Adipocyte (in vitro differentiated cells): ENCODE measurements around the gene SPATA24.
A peak's percentile ranks its signal among the peaks of the same experiment; 100 is the strongest.
"Not testable (repeated sequence)": the region's sequence is repeated elsewhere in the genome, so short reads cannot be mapped to it uniquely, and the experiment has no call there.

ENCODE experiments used
- DNase-seq: peaks from one replicate; pipeline ENCODE4 v3.0.0-alpha.2; 2015; ENCODE audit warnings: low read depth
- H3K27me3 ChIP-seq: replicated peaks from 2 replicates; pipeline ENCODE4 v1.7.0; 2013; ENCODE audit warnings: mild to moderate bottlenecking, low read length, moderate library complexity; ENCODE audit not compliant: control insufficient read depth, insufficient read depth
- H3K36me3 ChIP-seq: 2 replicates; pipeline ENCODE4 v1.7.0; 2013; ENCODE audit warnings: low read length, mild to moderate bottlenecking, moderate library complexity; ENCODE audit not compliant: control insufficient read depth, insufficient read depth, severe bottlenecking
- H3K4me1 ChIP-seq: 2 replicates; pipeline ENCODE4 v1.7.0; 2013; ENCODE audit warnings: mild to moderate bottlenecking, low read length, moderate library complexity; ENCODE audit not compliant: control insufficient read depth, insufficient read depth
- H3K4me3 ChIP-seq: 2 replicates; pipeline ENCODE4 v1.7.0; 2013; ENCODE audit warnings: mild to moderate bottlenecking, low read length, moderate library complexity
- H3K9ac ChIP-seq: 2 replicates; pipeline ENCODE4 v1.7.0; 2013; ENCODE audit warnings: mild to moderate bottlenecking, low read length, moderate library complexity
- H3K9me3 ChIP-seq: 2 replicates; pipeline ENCODE4 v1.7.0; 2013; ENCODE audit warnings: mild to moderate bottlenecking, low read length, moderate library complexity; ENCODE audit not compliant: control insufficient read depth

SPATA24 gene

GRCh38 chr5:139392678-139393496 lies 11.0 kb downstream of the SPATA24 start:
- Histone ChIP-seq H3K9me3 (no peaks in the 10 kb centered on the region), H3K27me3 (peaks cover 12% of the 10 kb centered on the region), H3K9ac (peak overlapping the region; percentile 46), H3K36me3 (no peaks in the 10 kb centered on the region), H3K4me1 (peaks cover 10% of the 10 kb centered on the region), H3K4me3 (peak overlapping the region; percentile 71)
- DNase-seq: peak; percentile 34

- Histone ChIP-seq H3K27me3 (peaks cover 12% of the 10 kb centered on the region), H3K4me3 (peak overlapping the region; percentile 71), H3K9ac (no peak overlapping the region), H3K36me3 (no peaks in the 10 kb centered on the region), H3K9me3 (no peaks in the 10 kb centered on the region), H3K4me1 (peaks cover 10% of the 10 kb centered on the region)
- no peak for DNase-seq
Measured at GRCh38 chr5:139392324-139392677, 11.6 kb downstream of the SPATA24 start.

DNA sequence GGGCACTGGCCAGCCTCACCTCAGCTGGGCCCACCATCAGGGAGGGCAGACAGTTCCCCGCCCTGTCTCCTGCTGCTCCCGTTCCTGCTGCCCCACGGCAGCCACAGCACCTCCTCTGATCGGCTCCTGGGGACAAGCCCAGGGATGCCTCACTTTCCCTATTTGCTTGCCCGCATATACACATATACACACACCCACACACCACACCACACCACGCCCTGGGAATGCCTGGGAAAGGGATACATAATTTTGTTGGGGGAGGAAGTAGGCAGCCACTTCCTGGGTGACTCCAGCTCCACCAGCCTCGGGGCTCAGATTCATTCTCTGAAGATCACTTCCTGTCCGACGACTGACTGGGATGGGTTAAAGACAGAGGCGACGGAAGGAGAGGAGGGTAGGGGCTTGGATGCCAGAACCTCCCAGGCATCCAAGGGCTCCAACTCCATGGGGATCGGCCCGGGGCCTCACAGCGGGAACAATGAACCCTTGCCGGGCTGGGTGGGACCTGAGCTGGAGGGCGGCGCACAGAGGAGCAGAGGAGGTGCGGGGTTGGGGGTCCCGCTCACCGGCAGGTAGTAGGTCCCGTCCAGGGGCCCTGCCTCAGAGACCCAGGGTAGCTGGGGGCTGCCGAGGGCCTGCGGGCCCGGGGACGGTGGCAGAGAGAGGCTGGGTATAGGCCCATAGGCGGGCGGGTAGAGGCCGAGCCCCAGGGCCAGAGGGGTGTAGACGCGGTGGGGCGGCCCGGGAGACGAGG lies 12.1 kb downstream of the SPATA24 start:
- H3K27me3 ChIP-seq: peaks cover 12% of the 10 kb centered on the region
- no peak overlapping the region for H3K4me3 ChIP-seq
- H3K9me3 ChIP-seq: no peaks in the 10 kb centered on the region
- DNase-seq: no peak
- H3K36me3 ChIP-seq: no peaks in the 10 kb centered on the region
- no peak overlapping the region for H3K9ac ChIP-seq
- H3K4me1 ChIP-seq: peaks cover 10% of the 10 kb centered on the region

- Histone ChIP-seq H3K9ac (no peak overlapping the region), H3K27me3 (peaks cover 12% of the 10 kb centered on the region), H3K9me3 (no peaks in the 10 kb centered on the region), H3K4me3 (no peak overlapping the region), H3K36me3 (no peaks in the 10 kb centered on the region), H3K4me1 (peaks cover 11% of the 10 kb centered on the region)
- DNase-seq: no peak
Measured at GRCh38 chr5:139390639-139391569, 13.0 kb downstream of the SPATA24 start.

- DNase-seq: no peak
- no peak within 1 kb of the TSS for H3K9ac ChIP-seq
- H3K36me3 ChIP-seq: no peaks in the 10 kb centered on the region
- no peak within 1 kb of the TSS for H3K4me3 ChIP-seq
- no peaks in the 10 kb centered on the region for H3K9me3 ChIP-seq
- peaks cover 21% of the 10 kb centered on the region for H3K4me1 ChIP-seq
- peaks cover 12% of the 10 kb centered on the region for H3K27me3 ChIP-seq
Measured at GRCh38 chr5:139389701-139390638, 13.9 kb downstream of the SPATA24 start, which contains the start of gene MZB1. Gene MZB1, minus strand, starts transcription at chr5:139389913. Its CDS starts 57 bp downstream, at chr5:139389856.

GRCh38 chr5:139388198-139388821 lies 15.6 kb downstream of the SPATA24 start:
- H3K27me3 ChIP-seq: peaks cover 5% of the 10 kb centered on the region
- no peak overlapping the region for H3K9ac ChIP-seq
- no peaks in the 10 kb centered on the region for H3K36me3 ChIP-seq
- H3K4me3 ChIP-seq: no peak overlapping the region
- peak; percentile 30 for DNase-seq
- H3K4me1 ChIP-seq: peaks cover 37% of the 10 kb centered on the region
- H3K9me3 ChIP-seq: no peaks in the 10 kb centered on the region

GRCh38 chr5:139387611-139388197 lies 16.2 kb downstream of the SPATA24 start:
- Histone ChIP-seq H3K9me3 (no peaks in the 10 kb centered on the region), H3K4me3 (no peak overlapping the region), H3K36me3 (no peaks in the 10 kb centered on the region), H3K9ac (no peak overlapping the region), H3K27me3 (no peaks in the 10 kb centered on the region), H3K4me1 (peaks cover 37% of the 10 kb centered on the region)
- DNase-seq: no peak

DNA sequence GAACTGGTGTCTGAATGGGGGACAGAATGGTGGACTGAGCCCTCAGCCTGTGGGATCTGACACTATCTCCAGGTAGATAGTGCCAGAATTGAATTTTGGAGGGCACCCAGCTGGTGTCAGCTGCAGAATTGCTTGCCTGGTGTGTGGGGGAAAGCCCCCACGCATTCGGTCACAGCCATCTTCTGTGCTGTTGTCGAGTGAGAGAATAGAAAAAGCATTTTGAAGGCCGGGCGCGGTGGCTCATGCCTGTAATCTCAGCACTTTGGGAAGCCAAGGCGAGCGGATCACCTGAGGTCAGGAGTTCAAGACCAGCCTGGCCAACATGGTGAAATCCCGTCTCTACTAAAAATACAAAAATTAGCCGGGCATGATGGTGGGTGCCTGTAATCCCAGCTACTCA lies 16.9 kb downstream of the SPATA24 start:
- H3K4me3 ChIP-seq, H3K27me3 ChIP-seq, DNase-seq: not testable (repeated sequence)

GRCh38 chr5:139386050-139386438 lies 17.8 kb downstream of the SPATA24 start:
- H3K4me3 ChIP-seq: no peak overlapping the region
- H3K36me3 ChIP-seq: no peaks in the 10 kb centered on the region
- no peaks in the 10 kb centered on the region for H3K9me3 ChIP-seq
- no peak overlapping the region for H3K9ac ChIP-seq
- H3K27me3 ChIP-seq: no peaks in the 10 kb centered on the region
- DNase-seq: no peak
- peaks cover 33% of the 10 kb centered on the region for H3K4me1 ChIP-seq

More for the DNA sequence above, 16.9 kb downstream of the SPATA24 start:
- H3K9ac ChIP-seq, H3K36me3 ChIP-seq, H3K9me3 ChIP-seq: not testable (repeated sequence)
- H3K4me1 ChIP-seq: peaks cover 39% of the 10 kb centered on the region
